ENCODE measurements around the gene PALLD.

GRCh38 chr4:168933423-168933822 is 436.6 kb downstream of the PALLD start:
- TF ChIP-seq RAD21 (conservative IDR thresholded peaks at IDR 0.05): no peak
- TF ChIP-seq CTCF (IDR thresholded peaks at IDR 0.05; ENCODE audit: poor library complexity, severe bottlenecking): no peak
- no peak for TF ChIP-seq EZH2 (IDR thresholded peaks at IDR 0.05; ENCODE audit: borderline replicate concordance, insufficient read depth, low read length, poor library complexity, severe bottlenecking)
- no peak for TF ChIP-seq MXI1 (conservative IDR thresholded peaks at IDR 0.05; ENCODE audit: poor library complexity, severe bottlenecking)
- TF ChIP-seq SMC3 (conservative IDR thresholded peaks at IDR 0.05; ENCODE audit: poor library complexity): no peak
- TF ChIP-seq POLR2AphosphoS5 (IDR thresholded peaks at IDR 0.05): no peak
- no peak for TF ChIP-seq TAF1 (IDR thresholded peaks at IDR 0.05; ENCODE audit: low read depth)
